A549 treated with GW870086 at 1 μM for 4 hours (cell line): Measurements from ENCODE around the gene POU2AF2. TPM values are rescaled to one million over a fixed set of nuclear protein-coding genes. Genes with fewer than 3 reads are reported as not detected.

Source experiments
- total RNA-seq: library from RNA; stranded (reverse); fragments of 200-300 nt; extraction: Qiagen RNA extraction; gene quantifications from 5 replicates; pipeline ENCODE4 v1.2.3, GENCODE V29; 2022; ENCODE audit warnings: low read depth

The POU2AF2 gene
- total RNA-seq, result not detected in 5 replicates

GRCh38 chr11:111245425-111245824 is at the start of gene POU2AF2:
TSS of gene POU2AF2 (plus strand) at chr11:111245725. CDS start at chr11:111245854, 129 bp downstream.

GRCh38 chr11:111298413-111299100 is 53.0 kb downstream of the POU2AF2 start, which contains the start of gene POU2AF3:
TSS of gene POU2AF3 (plus strand) at chr11:111298546. CDS start at chr11:111298582, 36 bp downstream.

Other genes starting within 250 kb of the POU2AF2 start
- gene POU2AF3, start 52.8 kb downstream of the POU2AF2 start, total RNA-seq, result 0.37 to 1.0 TPM (median 0.81 TPM) in 5 replicates
- not detected in 5 replicates for gene POU2AF1, start 133.6 kb downstream of the POU2AF2 start, total RNA-seq